Adrenal gland (tissue), 12 donors: Measurements from ENCODE around the gene FBXL17. TPM values are rescaled to one million over a fixed set of nuclear protein-coding genes. Genes with fewer than 3 reads are reported as not detected.
"Not testable (repeated sequence)": the region's sequence is repeated elsewhere in the genome, so short reads cannot be mapped to it uniquely, and the experiment has no call there.

ENCODE experiments used
- DNase-seq, 7 donors: peaks; one replicate each; pipeline ENCODE4 v3.0.0-alpha.2; 2019 to 2020
- H3K27ac ChIP-seq, 5 donors: fragments of 200-600 bp; sonication (generic) in 4 of 5; 1 replicate in 3 of 5; 2 replicates in 2 of 5; pipeline versions ENCODE4 v1.5.1 to v1.8.0; 2016 to 2020; ENCODE audit warnings: mild to moderate bottlenecking in 1 of 5
- H3K27me3 ChIP-seq: fragments of 200-600 bp; 2 replicates; pipeline ENCODE4 v1.8.0; 2021
- H3K36me3 ChIP-seq, 2 donors: fragments of 200-600 bp; replicated peaks in 1 of 2; 1 replicate in 1 of 2; 2 replicates in 1 of 2; pipeline versions ENCODE4 v1.5.1 to v1.8.0; 2018 to 2022
- H3K4me1 ChIP-seq, 2 donors: fragments of 200-600 bp; replicated peaks in 1 of 2; 1 replicate in 1 of 2; 2 replicates in 1 of 2; pipeline versions ENCODE4 v1.5.1 to v1.8.0; 2018 to 2021
- H3K4me3 ChIP-seq, 4 donors: fragments of 200-600 bp; sonication (generic) in 3 of 4; one replicate each; pipeline ENCODE4 v1.5.1; 2016 to 2018
- H3K9me3 ChIP-seq, 3 donors: fragments of 200-600 bp; sonication (generic) in 1 of 3; replicated peaks in 1 of 3; 1 replicate in 2 of 3; 2 replicates in 1 of 3; pipeline versions ENCODE4 v1.5.1 to v1.8.0; 2016 to 2021
- POLR2A ChIP-seq, 2 donors: fragments of 450-650 bp; IDR thresholded peaks; one replicate each; pipeline ENCODE4 v1.6.1; 2017; ENCODE audit warnings: antibody characterized with exemption in 2 of 2, mild to moderate bottlenecking in 2 of 2, moderate library complexity in 1 of 2
- whole genome bisulfite sequencing, 4 donors: extraction: QIAGEN DNeasy Blood & Tissue Kit in 2 of 4; methylation state at CpG; one replicate each; pipeline versions ENCODE4 v1.1.5 to v1.1.7; 2013 to 2017; 5-methylcytosine and 5-hydroxymethylcytosine counted together
- intact Hi-C, 2 donors: fragments of 100-400 bp; cut with DNase I; formaldehyde crosslinking; loops; one replicate each; pipeline versions ENCODE4 v1.14.1 to v1.15.0; 2022 to 2023
- polyA plus RNA-seq, 3 donors: library from polyadenylated mRNA; stranded (reverse); fragments of 200-250 nt in 2 of 3; fragments of 350-450 nt in 1 of 3; fragmentation: Illumina TruSeq in 1 of 3; extraction: RNeasy Lipid Tissue Mini Kit (QIAGEN cat#74804) in 1 of 3; gene quantifications; one replicate each; pipeline ENCODE4 v1.2.3, GENCODE V29; 2013 to 2014
- total RNA-seq, 9 donors: library from RNA; depleted of rRNA in 4 of 9; stranded (reverse); fragments of >200 nt in 4 of 9; fragments of 120-200 nt in 1 of 9; fragmentation: NEBNext Ultra II Directional in 1 of 9; extraction: Animal tissue kit (Norgen Biotek cat#: 25700) in 1 of 9; gene quantifications; one replicate each; pipeline versions ENCODE4 v1.1.0 to v1.2.4, GENCODE V29; 2013 to 2023
- TF ChIP-seq, protein P1 (sequence below), 6 experiments: fragments of 450-650 bp in 4 of 6; fragments of 200-600 bp in 2 of 6; sonication (generic) in 1 of 6; IDR thresholded peaks; 1 replicate in 5 of 6; 2 replicates in 1 of 6; pipeline versions ENCODE4 v1.5.1 to v1.8.0; 2016 to 2021; ENCODE audit warnings: antibody characterized with exemption in 6 of 6, mild to moderate bottlenecking in 2 of 6, moderate library complexity in 1 of 6
- donor health status: healthy with polysubstance abuse.
- donor health status: Bipolar disorder and iron deficiency.
- donor health status: DM: yes; HTN: yes; CAD: no.
- donor health status: DM: no; HTN: no; CAD: no.
- donor health status: DM: no; HTN: no; CAD: no.
- donor health status: DM: yes; HTN: yes; CAD: no.

FBXL17 gene
- total and polyA plus RNA-seq, 12 donors, result 4.4 to 29.4 (median 21.3) TPM

DNA sequence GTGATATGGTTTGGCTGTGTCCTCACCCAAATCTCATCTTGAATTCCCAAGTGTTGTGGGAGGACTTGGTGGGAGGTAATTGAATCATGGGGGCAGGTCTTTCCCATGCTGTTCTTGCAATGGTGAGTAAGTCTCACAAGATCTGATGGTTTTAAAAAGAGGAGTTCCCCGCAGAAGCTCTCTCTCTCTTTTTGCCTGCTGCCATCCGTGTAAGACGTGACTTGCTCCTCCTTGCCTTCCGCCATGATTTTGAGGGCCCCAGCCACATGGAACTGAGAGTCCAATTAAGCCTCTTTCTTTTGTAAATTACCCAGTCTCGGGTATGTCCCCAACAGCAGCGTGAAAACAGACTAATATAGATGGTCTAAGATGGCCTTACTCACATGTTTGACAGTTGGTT is 210.1 kb downstream of the FBXL17 start:
- H3K4me3 ChIP-seq, result no peak overlapping the region
- H3K9me3 ChIP-seq, result no peaks in the 10 kb centered on the region
- no peak for DNase-seq
- 93 to 100% (median 98%) methylated on average over 6 of the region's 6 CpGs for WGBS, 4 donors
- no peaks in the 10 kb centered on the region for H3K36me3 ChIP-seq
- no peak for TF ChIP-seq POLR2A (IDR thresholded peaks at IDR 0.05)
- TF ChIP-seq, protein P1, sequence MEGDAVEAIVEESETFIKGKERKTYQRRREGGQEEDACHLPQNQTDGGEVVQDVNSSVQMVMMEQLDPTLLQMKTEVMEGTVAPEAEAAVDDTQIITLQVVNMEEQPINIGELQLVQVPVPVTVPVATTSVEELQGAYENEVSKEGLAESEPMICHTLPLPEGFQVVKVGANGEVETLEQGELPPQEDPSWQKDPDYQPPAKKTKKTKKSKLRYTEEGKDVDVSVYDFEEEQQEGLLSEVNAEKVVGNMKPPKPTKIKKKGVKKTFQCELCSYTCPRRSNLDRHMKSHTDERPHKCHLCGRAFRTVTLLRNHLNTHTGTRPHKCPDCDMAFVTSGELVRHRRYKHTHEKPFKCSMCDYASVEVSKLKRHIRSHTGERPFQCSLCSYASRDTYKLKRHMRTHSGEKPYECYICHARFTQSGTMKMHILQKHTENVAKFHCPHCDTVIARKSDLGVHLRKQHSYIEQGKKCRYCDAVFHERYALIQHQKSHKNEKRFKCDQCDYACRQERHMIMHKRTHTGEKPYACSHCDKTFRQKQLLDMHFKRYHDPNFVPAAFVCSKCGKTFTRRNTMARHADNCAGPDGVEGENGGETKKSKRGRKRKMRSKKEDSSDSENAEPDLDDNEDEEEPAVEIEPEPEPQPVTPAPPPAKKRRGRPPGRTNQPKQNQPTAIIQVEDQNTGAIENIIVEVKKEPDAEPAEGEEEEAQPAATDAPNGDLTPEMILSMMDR (IDR thresholded peaks at IDR 0.05), result no peak
- intact Hi-C loops, result no loop called here
- H3K27ac ChIP-seq, result no peak overlapping the region
- H3K4me1 ChIP-seq, result no peaks in the 10 kb centered on the region
- H3K27me3 ChIP-seq, result no peaks in the 10 kb centered on the region

DNA sequence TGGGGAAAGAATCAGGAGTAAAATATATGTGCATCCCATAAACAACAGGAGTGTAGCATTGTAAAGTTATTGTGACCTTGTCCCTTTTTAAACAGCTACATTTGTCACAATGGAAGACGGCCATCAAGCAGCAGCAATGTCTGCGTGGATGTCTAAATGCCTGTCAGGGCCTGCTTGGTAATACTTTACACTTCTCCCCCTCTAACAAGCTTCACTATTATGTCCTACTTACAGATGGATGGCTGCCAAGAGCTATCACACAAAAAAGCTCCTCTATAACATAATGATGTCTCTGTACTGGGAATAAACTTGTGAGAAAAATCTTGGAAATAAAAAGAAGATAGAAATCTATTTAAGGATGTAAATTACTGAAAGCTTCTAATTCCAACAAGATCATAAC is 213.0 kb downstream of the FBXL17 start:
- Histone ChIP-seq H3K4me3 (no peak overlapping the region), H3K4me1 (peaks cover 0 to 5% of the 10 kb centered on the region in 2 donors), H3K36me3 (no peaks in the 10 kb centered on the region), H3K27me3 (no peaks in the 10 kb centered on the region), H3K9me3 (no peaks in the 10 kb centered on the region), H3K27ac (no peak overlapping the region)
- DNase-seq, result no peak
- TF ChIP-seq, protein P1 (IDR thresholded peaks at IDR 0.05), result no peak
- TF ChIP-seq POLR2A (IDR thresholded peaks at IDR 0.05), result no peak
- intact Hi-C loops, result no loop called here
- 41 to 74% (median 61%) methylated on average over 2 of the region's 2 CpGs for WGBS, 4 donors

DNA sequence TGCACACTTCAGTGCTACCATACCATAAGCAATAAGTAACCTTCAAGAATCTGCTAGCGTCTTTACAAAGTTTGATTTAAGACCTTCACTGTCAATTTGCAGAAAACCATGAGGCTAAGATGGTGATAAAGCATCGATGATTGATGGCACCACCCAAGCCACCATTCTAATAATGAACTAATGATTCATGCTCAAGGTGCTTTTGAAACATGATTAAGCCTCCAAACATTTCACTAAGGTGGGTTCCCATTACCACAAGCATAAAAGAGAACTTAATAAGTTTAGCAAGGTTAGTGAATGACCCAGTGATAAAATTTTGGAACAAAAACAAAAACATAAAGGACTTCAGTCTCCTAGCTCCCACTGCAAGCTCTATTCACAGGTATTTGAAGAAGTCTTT is 214.7 kb downstream of the FBXL17 start:
- H3K27me3 ChIP-seq, result no peaks in the 10 kb centered on the region
- no peak overlapping the region for H3K27ac ChIP-seq
- H3K36me3 ChIP-seq, result no peaks in the 10 kb centered on the region
- H3K4me3 ChIP-seq, result no peak overlapping the region
- intact Hi-C loops, result no loop called here
- DNase-seq, result no peak
- TF ChIP-seq POLR2A (IDR thresholded peaks at IDR 0.05), result no peak
- TF ChIP-seq, protein P1 (IDR thresholded peaks at IDR 0.05), result no peak
- no peaks in the 10 kb centered on the region for H3K9me3 ChIP-seq
- H3K4me1 ChIP-seq, result peaks cover 0 to 8% of the 10 kb centered on the region in 2 donors
- 74 to 85% (median 78%) methylated on average over 2 of the region's 2 CpGs for WGBS, 4 donors

DNA sequence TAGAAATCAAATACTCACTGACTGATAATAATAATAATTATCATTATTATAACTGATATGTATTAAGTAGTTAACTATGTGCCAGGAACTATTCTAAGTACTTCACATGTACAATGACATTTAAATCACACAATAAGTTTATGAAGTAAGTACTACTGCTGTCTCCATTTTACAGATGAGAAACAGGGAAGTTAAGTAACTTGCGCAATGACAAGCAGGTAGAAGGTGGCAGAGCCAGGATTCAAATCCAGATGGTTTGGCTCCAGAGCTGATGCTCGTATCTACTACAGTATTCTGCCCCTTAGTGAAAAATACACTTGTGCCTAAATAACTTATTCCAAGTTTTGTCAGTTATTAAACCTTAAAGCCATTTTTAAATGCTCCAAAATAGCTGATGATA is 217.3 kb downstream of the FBXL17 start:
- 92 to 100% (median 94%) methylated on average over 2 of the region's 2 CpGs for WGBS, 4 donors
- TF ChIP-seq, protein P1 (IDR thresholded peaks at IDR 0.05), result no peak
- no peak for TF ChIP-seq POLR2A (IDR thresholded peaks at IDR 0.05)
- H3K9me3 ChIP-seq, result no peaks in the 10 kb centered on the region
- no peak for DNase-seq
- intact Hi-C loops, result no loop called here
- H3K27ac ChIP-seq, result no peak overlapping the region
- no peak overlapping the region for H3K4me3 ChIP-seq
- H3K4me1 ChIP-seq, result peaks cover 0 to 8% of the 10 kb centered on the region in 2 donors
- no peaks in the 10 kb centered on the region for H3K27me3 ChIP-seq
- H3K36me3 ChIP-seq, result no peaks in the 10 kb centered on the region

DNA sequence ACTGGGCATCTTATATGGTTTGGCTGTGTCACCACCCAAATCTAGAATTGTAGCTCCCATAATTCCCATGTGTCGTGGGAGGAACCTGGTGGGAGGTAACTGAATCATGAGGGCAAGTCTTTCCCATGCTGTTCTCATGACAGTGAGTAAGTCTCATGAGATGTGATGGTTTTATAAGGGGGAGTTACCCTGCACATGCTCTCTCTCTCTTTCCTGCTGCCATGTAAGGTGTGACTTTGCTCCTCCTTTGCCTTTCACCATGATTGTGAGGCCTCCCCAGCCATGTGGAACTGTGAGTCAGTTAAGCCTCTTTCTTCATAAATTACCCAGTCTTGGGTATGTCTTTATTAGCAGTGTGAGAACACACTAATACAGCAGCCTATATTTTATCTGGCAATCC is 229.0 kb downstream of the FBXL17 start:
- H3K27ac ChIP-seq, H3K36me3 ChIP-seq, H3K9me3 ChIP-seq, DNase-seq, H3K4me3 ChIP-seq, intact Hi-C loops, H3K27me3 ChIP-seq, H3K4me1 ChIP-seq: not testable (repeated sequence)
- whole genome bisulfite sequencing, 4 donors, result 98 to 100% (median 100%) methylated on average over 1 of the region's 1 CpG
